H9 (cell line): ENCODE results near the gene AK8. TPM values are rescaled to one million over a fixed set of nuclear protein-coding genes. Genes with fewer than 3 reads are reported as not detected.
A peak's percentile ranks its signal among the peaks of the same experiment; 100 is the strongest.

Source experiments
- DNase-seq: peaks from one replicate; pipeline ENCODE4 v3.0.0-alpha.2; 2017
- H2AFZ ChIP-seq: one replicate; pipeline ENCODE4 v1.6.1; 2013; ENCODE audit warnings: mild to moderate bottlenecking, low read length, control low read depth, moderate library complexity
- H2AK5ac ChIP-seq: 2 replicates; pipeline ENCODE4 v1.6.1; 2013; ENCODE audit warnings: low read length, control low read depth, mixed read lengths; ENCODE audit not compliant: insufficient read length
- H2BK120ac ChIP-seq: one replicate; pipeline ENCODE4 v1.6.1; 2013; ENCODE audit warnings: low read depth, mild to moderate bottlenecking, low read length, control low read depth, inconsistent platforms; ENCODE audit not compliant: poor library complexity, severe bottlenecking
- H2BK12ac ChIP-seq: 2 replicates; pipeline ENCODE4 v1.6.1; 2013; ENCODE audit warnings: low read length, control low read depth, mixed read lengths, low read depth; ENCODE audit not compliant: insufficient read length
- H2BK15ac ChIP-seq: 2 replicates; pipeline ENCODE4 v1.6.1; 2013; ENCODE audit warnings: low read depth, low read length, control low read depth
- H2BK20ac ChIP-seq: one replicate; pipeline ENCODE4 v1.6.1; 2013; ENCODE audit warnings: low read depth, mild to moderate bottlenecking, low read length, control low read depth, inconsistent platforms; ENCODE audit not compliant: poor library complexity, severe bottlenecking
- H2BK5ac ChIP-seq: 2 replicates; pipeline ENCODE4 v1.6.1; 2013; ENCODE audit warnings: low read length, control low read depth, mixed read lengths; ENCODE audit not compliant: insufficient read length
- H3K14ac ChIP-seq: 2 replicates; pipeline ENCODE4 v1.6.1; 2013; ENCODE audit warnings: low read length, control low read depth; ENCODE audit not compliant: insufficient read depth
- H3K18ac ChIP-seq: 2 replicates; pipeline ENCODE4 v1.6.1; 2013; ENCODE audit warnings: low read depth, mild to moderate bottlenecking, mixed read lengths, low read length, control low read depth; ENCODE audit not compliant: insufficient read length
- H3K23ac ChIP-seq: 2 replicates; pipeline ENCODE4 v1.6.1; 2013; ENCODE audit warnings: low read length, control low read depth, mixed read lengths, low read depth; ENCODE audit not compliant: insufficient read length
- H3K23me2 ChIP-seq: 2 replicates; pipeline ENCODE4 v1.6.1; 2013; ENCODE audit warnings: low read depth, mild to moderate bottlenecking, mixed read lengths, low read length, control low read depth; ENCODE audit not compliant: insufficient read length, poor library complexity, severe bottlenecking
- H3K27ac ChIP-seq: 2 replicates; pipeline ENCODE4 v1.5.1; 2013; ENCODE audit warnings: low read length, control low read depth, mixed read lengths, low read depth; ENCODE audit not compliant: insufficient read length
- H3K27me3 ChIP-seq: 2 replicates; pipeline ENCODE4 v1.6.1; 2013; ENCODE audit warnings: low read length, control low read depth, inconsistent platforms; ENCODE audit not compliant: insufficient read depth
- H3K4ac ChIP-seq: 2 replicates; pipeline ENCODE4 v1.6.1; 2013; ENCODE audit warnings: low read depth, mild to moderate bottlenecking, control low read depth, inconsistent platforms, low read length, moderate library complexity
- H3K4me1 ChIP-seq: 2 replicates; pipeline ENCODE4 v1.6.1; 2013; ENCODE audit warnings: low read length, control low read depth, inconsistent platforms; ENCODE audit not compliant: insufficient read depth
- H3K4me2 ChIP-seq: 2 replicates; pipeline ENCODE4 v1.6.1; 2013; ENCODE audit warnings: low read length, control low read depth, mixed read lengths; ENCODE audit not compliant: insufficient read length, insufficient read depth
- H3K56ac ChIP-seq: 2 replicates; pipeline ENCODE4 v1.6.1; 2013; ENCODE audit warnings: low read depth, mild to moderate bottlenecking, mixed read lengths, low read length, control low read depth; ENCODE audit not compliant: insufficient read length
- H3K79me1 ChIP-seq: 2 replicates; pipeline ENCODE4 v1.6.1; 2013; ENCODE audit warnings: low read depth, mild to moderate bottlenecking, moderate library complexity, low read length, control low read depth, inconsistent platforms; ENCODE audit not compliant: insufficient read depth, poor library complexity, severe bottlenecking
- H3K79me2 ChIP-seq: 2 replicates; pipeline ENCODE4 v1.6.1; 2013; ENCODE audit warnings: low read length, control low read depth, inconsistent platforms; ENCODE audit not compliant: insufficient read depth
- H3K9ac ChIP-seq: 2 replicates; pipeline ENCODE4 v1.6.1; 2013; ENCODE audit warnings: low read length, control low read depth, mixed read lengths; ENCODE audit not compliant: insufficient read length; ENCODE audit errors: extremely low read depth
- H3K9me3 ChIP-seq: one replicate; pipeline ENCODE4 v1.6.1; 2013; ENCODE audit warnings: low read depth, low read length, inconsistent platforms; ENCODE audit not compliant: control insufficient read depth
- H3T11ph ChIP-seq: one replicate; pipeline ENCODE4 v1.6.1; 2013; ENCODE audit warnings: mild to moderate bottlenecking, low read length, control low read depth, inconsistent platforms
- H4K20me1 ChIP-seq: one replicate; pipeline ENCODE4 v1.6.1; 2013; ENCODE audit not compliant: control insufficient read depth, insufficient read length, insufficient read depth
- H4K5ac ChIP-seq: 2 replicates; pipeline ENCODE4 v1.6.1; 2013; ENCODE audit warnings: low read depth, mild to moderate bottlenecking, mixed read lengths, low read length, control low read depth; ENCODE audit not compliant: insufficient read length
- H4K8ac ChIP-seq: replicated peaks from 2 replicates; pipeline ENCODE4 v1.6.1; 2013; ENCODE audit warnings: low read length, control low read depth, mixed read lengths, low read depth; ENCODE audit not compliant: insufficient read length
- H4K91ac ChIP-seq: 2 replicates; pipeline ENCODE4 v1.6.1; 2013; ENCODE audit warnings: low read depth, mild to moderate bottlenecking, moderate library complexity, mixed read lengths, low read length, control low read depth; ENCODE audit not compliant: insufficient read length
- H3K27ac Mint-ChIP-seq, 3 experiments: 2 replicates in 2 of 3; 3 replicates in 1 of 3; pipeline ENCODE4 v1.8.0; 2020 to 2021; ENCODE audit warnings: mixed read lengths in 3 of 3, mild to moderate bottlenecking in 1 of 3, moderate library complexity in 1 of 3
- H3K27me3 Mint-ChIP-seq: 2 replicates; pipeline ENCODE4 v1.8.0; 2021; ENCODE audit warnings: low read depth, mild to moderate bottlenecking, moderate library complexity, mixed read lengths
- H3K36me3 Mint-ChIP-seq, 3 experiments: 2 replicates in 2 of 3; 3 replicates in 1 of 3; pipeline ENCODE4 v1.8.0; 2020 to 2021; ENCODE audit warnings: low read depth in 3 of 3, mixed read lengths in 3 of 3; ENCODE audit not compliant: insufficient read depth in 1 of 3
- H3K4me1 Mint-ChIP-seq, 2 experiments: 2 replicates each; pipeline ENCODE4 v1.8.0; 2020; ENCODE audit warnings: mixed read lengths in 2 of 2
- H3K4me3 Mint-ChIP-seq, 2 experiments: 2 replicates in 1 of 2; 3 replicates in 1 of 2; pipeline ENCODE4 v1.8.0; 2020 to 2021; ENCODE audit warnings: mild to moderate bottlenecking in 2 of 2, mixed read lengths in 2 of 2, moderate library complexity in 1 of 2
- H3K9me3 Mint-ChIP-seq, 2 experiments: 2 replicates in 1 of 2; 3 replicates in 1 of 2; pipeline ENCODE4 v1.8.0; 2020; ENCODE audit warnings: mild to moderate bottlenecking in 2 of 2, mixed read lengths in 2 of 2, moderate library complexity in 1 of 2
- CTCF ChIP-seq: fragments of 200-600 bp; sonication (generic); conservative IDR thresholded peaks from 3 replicates; pipeline ENCODE4 v1.8.0; 2021; ENCODE audit warnings: antibody characterized with exemption, mild to moderate bottlenecking
- WGBS: extraction: QIAGEN DNeasy Blood & Tissue Kit; methylation state at CpG from one replicate; pipeline ENCODE4 v1.1.7; 2013; ENCODE audit warnings: missing lambda C conversion rate, low lambda C conversion rate, mixed read lengths; ENCODE audit not compliant: insufficient read length; ENCODE audit errors: extremely low coverage; 5-methylcytosine and 5-hydroxymethylcytosine counted together
- total RNA-seq: library from RNA; stranded (reverse); gene quantifications from 2 replicates; pipeline ENCODE4 v1.2.1, GENCODE V29; 2021

The AK8 gene
- total RNA-seq, 1 experiment from 2014 or later = 0.44 TPM

GRCh38 chr9:132820169-132820944 is 57.7 kb downstream of the AK8 start:
- Histone ChIP-seq H3K14ac (no peak overlapping the region), H3K79me2 (no peaks in the 10 kb centered on the region), H2BK12ac (no peak overlapping the region), H3K23ac (no peak overlapping the region), H3K56ac (no peak overlapping the region), H3K27ac (no peak overlapping the region), H4K91ac (no peak overlapping the region), H3K4ac (no peak overlapping the region), H2BK20ac (no peak overlapping the region), H4K5ac (no peak overlapping the region), H4K8ac (no peak overlapping the region), H3K79me1 (no peaks in the 10 kb centered on the region), H3K4me2 (no peak overlapping the region), H3K23me2 (no peaks in the 10 kb centered on the region), H4K20me1 (no peaks in the 10 kb centered on the region), H3K27me3 (no peaks in the 10 kb centered on the region), H2BK120ac (no peak overlapping the region), H3K9me3 (no peaks in the 10 kb centered on the region), H2BK15ac (no peak overlapping the region), H3K4me1 (no peaks in the 10 kb centered on the region), H2AK5ac (no peak overlapping the region), H2AFZ (no peak overlapping the region), H2BK5ac (no peak overlapping the region), H3K9ac (no peak overlapping the region), H3K18ac (no peak overlapping the region), H3T11ph (no peak overlapping the region)
- TF ChIP-seq CTCF = no peak
- WGBS = no CpG with 5 or more reads among the region's 11 CpGs
- Mint-ChIP-seq H3K27me3 (peaks cover 12% of the 10 kb centered on the region), H3K4me3 (no peak overlapping the region), H3K36me3 (no peaks in the 10 kb centered on the region), H3K27ac (peak overlapping the region in 1 of 3 experiments; percentile 67; a peak in 2 of 7 replicates), H3K9me3 (no peaks in the 10 kb centered on the region), H3K4me1 (no peaks in the 10 kb centered on the region)
- no peak for DNase-seq
